ENCODE data around the gene ACAP3.

ACAP3 gene

DNA sequence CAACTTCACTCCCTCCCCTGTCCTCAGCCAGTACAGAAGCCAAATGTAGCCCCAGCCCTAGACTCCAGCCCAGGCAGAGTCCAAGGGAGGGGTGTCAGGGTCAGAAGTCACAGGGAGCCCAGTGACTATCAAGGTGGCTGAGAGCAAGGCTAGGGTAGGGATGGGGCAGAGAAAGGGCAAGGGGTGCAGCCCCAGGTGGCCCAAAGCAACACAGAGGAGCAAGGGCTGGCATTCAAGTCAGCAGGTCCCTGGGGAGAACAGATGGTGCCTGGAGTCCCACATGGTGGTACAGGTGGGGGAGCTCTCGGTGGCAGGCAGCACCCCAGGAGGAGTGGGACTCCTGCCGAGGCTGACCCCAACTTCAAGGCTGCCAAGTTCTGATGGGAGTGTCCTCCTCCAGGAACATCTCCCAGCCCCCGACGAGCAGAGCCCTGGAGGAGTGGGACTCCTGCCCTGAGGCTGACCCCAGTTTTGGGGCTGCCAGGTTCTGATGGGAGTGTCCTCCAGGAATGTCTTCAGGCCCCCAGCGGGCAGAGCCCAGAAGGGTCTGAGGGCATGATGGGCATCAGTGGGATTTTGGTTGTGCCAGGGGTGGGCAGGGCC, 45.2 kb upstream of the ACAP3 start:
- H4K20me1 ChIP-seq, result peaks cover 0 to 49% (median 39%) of the 10 kb centered on the region in 11 experiments; a peak in 19 of 22 replicates
- H3K4me3 ChIP-seq, result peak overlapping the region in 1 of 10 experiments; percentile 1; a peak in 2 of 20 replicates
- peaks cover 19 to 55% (median 48%) of the 10 kb centered on the region in 10 experiments; a peak in 19 of 20 replicates for H3K4me1 ChIP-seq
- peaks cover 35 to 50% (median 43%) of the 10 kb centered on the region in 11 experiments for H3K27me3 ChIP-seq
- H3K36me3 ChIP-seq, result no peaks in the 10 kb centered on the region
- no peak overlapping the region for H3K27ac ChIP-seq
- H3K9ac ChIP-seq, result peak overlapping the region in 4 of 11 experiments; percentile 3 to 44 (median 16); a peak in 4 of 22 replicates
- H3K9me3 ChIP-seq (replicated peaks in 1 of 11), result no peaks in the 10 kb centered on the region
- peak overlapping the region in 9 of 11 experiments; percentile 42 to 85 (median 77); a peak in 18 of 22 replicates for H3K4me2 ChIP-seq
- TF ChIP-seq Cebpa-rat (IDR thresholded peaks at IDR 0.05), result no peak

DNA sequence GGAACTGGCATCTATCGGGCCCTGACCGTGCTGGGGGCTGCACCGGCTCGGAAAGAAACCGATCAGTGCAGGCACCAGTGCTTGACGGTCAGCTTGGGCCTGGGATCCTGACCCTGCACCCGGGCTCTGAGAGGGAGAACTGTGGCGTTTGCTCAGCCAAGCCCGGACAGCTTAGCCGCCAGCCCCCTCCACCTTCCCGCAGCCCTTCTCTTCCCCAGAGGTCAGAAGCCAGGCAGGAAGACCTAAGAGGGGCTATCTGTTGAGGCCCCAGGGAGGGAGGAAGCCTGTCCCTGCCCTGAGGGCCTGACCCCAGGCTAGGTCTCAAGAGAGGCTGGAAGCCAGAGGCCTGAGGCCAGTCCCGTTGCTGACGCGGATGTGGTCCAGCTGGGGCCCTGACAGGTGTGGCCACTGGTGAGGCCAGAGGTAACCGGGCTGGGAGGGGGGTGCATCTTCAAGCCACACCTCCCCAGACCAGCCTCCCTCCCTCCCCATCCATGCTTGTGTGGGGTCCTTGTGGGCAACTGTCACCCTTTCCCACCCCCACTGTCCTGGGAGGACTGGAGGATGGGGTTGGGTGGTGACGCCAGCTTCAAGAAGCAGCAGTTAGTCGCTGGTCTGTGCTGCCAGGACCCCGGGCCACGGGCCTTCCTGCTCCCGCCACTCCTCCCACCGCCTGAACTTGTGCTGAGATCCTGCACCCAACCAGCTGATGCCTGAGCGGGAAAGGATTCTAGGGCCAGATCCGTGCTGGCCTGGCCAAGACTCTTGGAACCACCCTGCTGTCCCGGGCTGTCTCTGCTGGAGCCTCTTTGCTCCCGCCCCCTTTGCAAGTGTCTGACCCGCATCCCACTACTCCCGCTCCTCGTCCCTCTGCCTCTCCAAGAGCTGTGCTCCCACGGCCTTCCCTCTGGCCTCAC, 44.0 kb upstream of the ACAP3 start:
- no peaks in the 10 kb centered on the region for H3K36me3 ChIP-seq
- peaks cover 30 to 56% (median 53%) of the 10 kb centered on the region in 10 experiments for H3K4me1 ChIP-seq
- no peak overlapping the region for H3K27ac ChIP-seq
- TF ChIP-seq Cebpa-rat (IDR thresholded peaks at IDR 0.05), result no peak
- no peaks in the 10 kb centered on the region for H3K9me3 ChIP-seq (replicated peaks in 1 of 11)
- H4K20me1 ChIP-seq, result peaks cover 9 to 55% (median 50%) of the 10 kb centered on the region in 11 experiments; a peak in 21 of 22 replicates
- H3K9ac ChIP-seq, result peak overlapping the region in 7 of 11 experiments; percentile 5 to 44 (median 24); a peak in 8 of 22 replicates
- H3K27me3 ChIP-seq, result peaks cover 35 to 43% (median 43%) of the 10 kb centered on the region in 11 experiments
- peak overlapping the region in 1 of 10 experiments; percentile 14; a peak in 1 of 20 replicates for H3K4me3 ChIP-seq
- H3K4me2 ChIP-seq, result peak overlapping the region; percentile 29 to 85 (median 67); a peak in 21 of 22 replicates

DNA sequence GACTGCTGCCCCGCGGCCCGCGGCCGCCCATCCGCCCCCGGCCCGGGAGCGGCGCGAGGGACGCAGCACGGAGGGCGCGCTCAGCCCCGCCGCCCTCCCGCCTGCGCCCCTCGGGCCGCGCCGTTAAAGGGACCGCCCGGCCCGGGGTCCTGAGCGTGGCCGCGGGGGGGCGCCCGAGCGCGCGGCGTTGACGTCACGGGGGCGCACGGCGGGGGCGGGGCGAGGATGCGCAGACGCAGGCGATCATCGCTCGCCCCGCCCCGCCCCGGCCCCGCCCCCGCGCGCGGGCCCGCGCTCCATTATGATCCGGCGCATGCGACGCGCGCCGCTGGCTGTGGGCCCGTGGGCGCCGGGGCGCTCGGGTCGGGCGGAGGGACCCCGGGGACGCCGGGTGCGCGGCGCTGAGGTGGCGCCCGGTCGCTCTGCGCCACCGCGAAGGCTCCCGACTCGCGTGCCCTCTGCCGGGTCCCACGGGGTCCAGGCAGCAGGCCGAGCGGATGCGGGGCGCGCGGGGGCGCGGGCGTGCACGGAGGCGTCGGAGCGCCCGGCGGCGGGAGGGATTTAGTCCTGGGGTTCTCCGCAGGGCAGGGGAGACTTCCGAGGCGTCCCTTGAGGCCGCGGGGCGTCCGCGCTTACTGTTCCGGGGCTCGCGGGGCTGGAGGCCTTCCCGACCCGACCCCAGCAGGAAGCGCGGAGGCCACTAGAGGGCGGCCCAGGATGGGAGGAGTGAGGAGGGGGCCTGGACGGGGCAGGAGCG, 41.7 kb upstream of the ACAP3 start, which contains the start of gene DVL1:
TSS of gene DVL1 (minus strand) at position 163 of the 757 bp plus-strand sequence. CDS start 353 bp downstream, outside the sequence.
- Histone ChIP-seq H3K4me1 (peaks cover 52 to 74% (median 72%) of the 10 kb centered on the region in 10 experiments), H3K27me3 (peaks cover 23 to 32% (median 31%) of the 10 kb centered on the region in 11 experiments), H3K36me3 (no peaks in the 10 kb centered on the region), H3K4me3 (peak within 1 kb of the TSS; percentile 79 to 95 (median 88)), H3K27ac (peak within 1 kb of the TSS; percentile 86 to 95 (median 93)), H3K9me3 (replicated peaks in 1 of 11) (no peaks in the 10 kb centered on the region), H3K9ac (peak within 1 kb of the TSS; percentile 85 to 98 (median 94)), H3K4me2 (peak within 1 kb of the TSS; percentile 94 to 100 (median 100)), H4K20me1 (peaks cover 33 to 74% (median 70%) of the 10 kb centered on the region in 11 experiments; a peak in 21 of 22 replicates)
- TF ChIP-seq Cebpa-rat (IDR thresholded peaks at IDR 0.05), result no peak

DNA sequence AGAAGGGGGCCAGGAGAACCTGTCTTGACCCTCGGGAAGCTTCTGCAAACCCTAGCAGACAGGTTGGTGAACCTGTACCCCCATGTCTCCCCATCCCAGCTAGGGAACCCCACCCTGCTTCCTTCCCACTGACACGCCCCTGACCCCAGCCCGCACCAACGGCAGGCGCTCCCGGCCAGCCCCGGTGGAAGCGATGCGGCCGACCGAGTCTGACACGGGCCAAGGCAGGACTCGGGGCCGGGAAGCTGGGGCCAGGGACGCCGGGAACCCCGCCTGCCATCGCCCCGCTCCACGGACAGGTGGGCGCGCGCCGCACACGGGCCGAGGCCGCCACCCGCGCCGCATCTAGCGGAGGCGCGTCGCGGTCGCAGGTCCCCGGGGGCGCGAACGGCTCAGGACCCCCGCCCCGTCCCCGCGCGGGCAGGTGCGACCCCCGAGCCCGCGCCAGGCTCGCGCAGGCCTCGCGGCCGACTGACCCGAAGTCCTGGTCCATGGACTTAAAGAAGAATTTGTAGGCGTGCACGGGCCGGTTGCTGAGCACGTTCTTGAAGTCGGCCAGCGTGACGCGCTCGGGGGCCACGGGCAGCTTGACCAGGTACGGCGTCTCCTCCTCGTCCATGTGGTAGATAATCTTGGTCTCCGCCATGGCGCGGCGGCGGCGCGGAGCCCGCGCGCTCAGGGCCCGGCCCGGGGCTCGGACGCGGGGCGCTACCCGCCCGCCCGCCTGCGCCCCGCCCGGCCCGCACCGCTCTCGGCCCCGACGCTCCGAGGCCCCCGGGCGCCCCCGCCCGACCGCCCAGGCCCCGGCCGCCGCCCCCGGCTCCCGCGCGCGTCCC, 40.9 kb upstream of the ACAP3 start:
- peak overlapping the region; percentile 85 to 97 (median 94) for H3K9ac ChIP-seq
- H3K27ac ChIP-seq, result peak overlapping the region; percentile 63 to 95 (median 90)
- H3K9me3 ChIP-seq (replicated peaks in 1 of 11), result no peaks in the 10 kb centered on the region
- H3K27me3 ChIP-seq, result peaks cover 15 to 24% (median 23%) of the 10 kb centered on the region in 11 experiments
- peak overlapping the region; percentile 79 to 95 (median 88) for H3K4me3 ChIP-seq
- H3K4me1 ChIP-seq, result peaks cover 50 to 74% (median 73%) of the 10 kb centered on the region in 10 experiments
- no peaks in the 10 kb centered on the region for H3K36me3 ChIP-seq
- no peak for TF ChIP-seq Cebpa-rat (IDR thresholded peaks at IDR 0.05)
- H3K4me2 ChIP-seq, result peak overlapping the region; percentile 94 to 100 (median 100)
- peaks cover 41 to 74% (median 73%) of the 10 kb centered on the region in 11 experiments; a peak in 21 of 22 replicates for H4K20me1 ChIP-seq

DNA sequence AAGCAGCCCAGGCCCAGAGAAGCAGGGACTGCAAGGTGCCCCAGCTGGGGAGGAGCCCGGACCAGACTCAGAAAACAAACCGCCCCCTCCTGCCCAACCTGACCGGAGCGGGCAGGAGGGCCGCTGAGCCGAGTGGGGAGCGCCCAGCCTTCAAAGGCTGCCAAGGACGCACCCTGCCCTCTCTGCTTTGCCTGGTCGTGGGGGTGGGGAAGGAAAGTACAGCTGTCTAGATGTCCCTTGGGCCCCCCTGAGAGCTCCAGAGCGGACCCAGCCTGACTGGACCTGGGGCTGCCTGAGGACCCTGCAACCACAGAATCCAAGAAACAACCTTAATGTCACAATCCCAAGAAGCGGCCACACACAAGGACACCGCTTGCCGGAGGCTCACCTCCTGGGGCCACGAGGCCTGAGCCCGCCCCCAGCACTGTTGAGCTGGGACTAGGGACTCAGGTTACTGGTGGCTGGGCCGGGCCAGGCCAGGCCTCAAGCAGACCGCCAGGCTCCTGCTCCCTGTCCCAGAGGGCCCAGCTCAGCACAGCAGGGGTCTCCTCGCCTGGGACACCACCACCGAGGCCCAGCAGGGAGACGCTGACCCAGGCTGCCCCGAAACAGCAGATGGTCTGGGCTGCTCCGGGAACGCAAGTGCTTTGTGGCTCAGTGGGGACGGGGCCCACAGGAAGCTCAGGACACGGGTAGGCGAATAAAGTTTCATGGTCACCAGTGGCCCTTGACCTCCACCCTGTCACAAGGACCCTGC, 40.1 kb upstream of the ACAP3 start:
- H3K27me3 ChIP-seq, result peaks cover 7 to 16% (median 15%) of the 10 kb centered on the region in 11 experiments
- peak overlapping the region; percentile 79 to 95 (median 88) for H3K4me3 ChIP-seq
- peaks cover 51 to 74% (median 73%) of the 10 kb centered on the region in 10 experiments for H3K4me1 ChIP-seq
- no peaks in the 10 kb centered on the region for H3K9me3 ChIP-seq (replicated peaks in 1 of 11)
- H3K27ac ChIP-seq, result peak overlapping the region in 10 of 11 experiments; percentile 63 to 95 (median 88); a peak in 12 of 22 replicates
- peak overlapping the region; percentile 85 to 97 (median 94) for H3K9ac ChIP-seq
- peaks cover 49 to 74% (median 73%) of the 10 kb centered on the region in 11 experiments; a peak in 21 of 22 replicates for H4K20me1 ChIP-seq
- peak overlapping the region; percentile 94 to 100 (median 100) for H3K4me2 ChIP-seq
- H3K36me3 ChIP-seq, result no peaks in the 10 kb centered on the region
- no peak for TF ChIP-seq Cebpa-rat (IDR thresholded peaks at IDR 0.05)

DNA sequence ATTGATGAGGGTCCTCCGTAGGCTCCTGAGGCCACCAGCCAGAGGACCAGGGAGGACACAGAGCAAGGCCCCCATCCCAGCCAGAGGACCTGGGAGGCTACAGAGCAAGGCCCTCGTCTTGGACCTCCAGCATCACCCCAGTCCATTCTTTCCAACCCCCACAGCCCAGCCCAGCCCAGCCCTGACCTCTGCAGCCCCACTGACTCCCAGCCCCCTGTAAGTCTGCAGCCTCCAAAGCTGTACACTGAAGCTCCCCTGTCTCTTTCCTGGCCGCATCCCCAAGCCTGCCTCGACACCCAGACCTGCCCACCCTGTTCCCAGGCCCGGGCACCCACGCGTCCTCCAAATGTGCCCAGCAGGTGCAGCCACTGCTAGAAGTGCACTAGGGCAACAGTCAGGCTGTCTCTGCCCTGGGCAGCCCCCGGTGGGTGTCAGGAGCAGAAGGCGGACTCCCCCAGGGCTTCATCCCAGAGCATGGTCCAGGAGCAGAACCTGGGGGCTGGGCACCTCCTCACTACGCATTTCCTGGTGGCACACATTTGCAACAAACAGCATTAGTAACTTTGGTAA, 39.4 kb upstream of the ACAP3 start:
- Histone ChIP-seq H3K9ac (peak overlapping the region in 10 of 11 experiments; percentile 85 to 97 (median 94); a peak in 19 of 22 replicates), H3K27me3 (peaks cover under 1 to 8% (median 8%) of the 10 kb centered on the region in 11 experiments), H3K4me2 (peak overlapping the region; percentile 94 to 100 (median 100)), H3K9me3 (replicated peaks in 1 of 11) (no peaks in the 10 kb centered on the region), H4K20me1 (peaks cover 55 to 74% (median 74%) of the 10 kb centered on the region in 11 experiments; a peak in 21 of 22 replicates), H3K36me3 (peaks cover 0 to 1% (median 0%) of the 10 kb centered on the region in 11 experiments; a peak in 3 of 22 replicates), H3K27ac (no peak overlapping the region), H3K4me1 (peaks cover 58 to 74% (median 73%) of the 10 kb centered on the region in 10 experiments), H3K4me3 (peak overlapping the region in 9 of 10 experiments; percentile 79 to 95 (median 88); a peak in 17 of 20 replicates)
- TF ChIP-seq Cebpa-rat (IDR thresholded peaks at IDR 0.05), result no peak

Measured in BLaER1 treated with 17β-estradiol and CSF1 and Interleukin-3, amounts not matched to agents 10 nM and 100 nM (cell line).